ENCODE results near the gene C1orf50. TPM values are rescaled to one million over a fixed set of nuclear protein-coding genes. Genes with fewer than 3 reads are reported as not detected.

C1orf50 gene
- total RNA-seq, 1 donor from 2014 or later: 13.1 TPM

DNA sequence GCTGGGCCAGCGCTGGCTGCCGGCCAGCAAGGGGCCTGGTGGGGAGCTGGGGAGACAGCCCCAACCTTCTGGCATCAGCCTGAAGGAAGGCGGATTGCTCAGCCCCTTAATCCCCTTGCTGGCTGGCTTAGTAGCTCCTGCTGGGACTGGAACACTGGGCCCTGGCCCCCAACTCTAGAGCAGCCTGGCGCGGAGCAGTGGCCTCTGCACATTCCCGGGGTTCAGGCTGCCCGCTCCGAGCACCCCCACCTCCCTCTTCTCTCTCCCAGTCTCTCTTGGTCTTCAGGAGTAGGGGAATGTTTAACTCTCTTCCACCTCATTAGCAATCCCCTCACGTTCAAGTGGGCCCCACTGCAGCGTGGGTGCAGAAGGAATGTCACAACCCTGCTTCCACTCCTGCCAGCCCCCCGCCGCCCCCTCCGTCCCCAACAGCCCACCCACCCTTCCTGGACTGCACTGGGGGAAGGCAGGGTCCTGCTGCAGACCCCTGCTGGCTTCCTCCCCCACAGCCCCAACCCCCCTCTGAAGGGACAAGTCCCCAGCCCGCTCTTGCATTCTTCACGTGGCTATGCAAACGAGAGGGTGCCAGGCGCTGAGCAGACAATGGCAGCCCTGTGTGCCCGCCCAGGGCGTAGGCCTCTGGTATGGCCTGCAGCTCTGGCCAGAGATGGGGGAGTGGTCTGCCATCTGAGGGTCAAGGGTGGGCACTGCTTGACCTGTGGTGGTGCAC, 26.0 kb upstream of the C1orf50 start:
- CTCF ChIA-PET: no interaction called here
- intact Hi-C loops (cut with micrococcal nuclease): no loop called here
- Mint-ChIP-seq H3K36me3 (ENCODE audit: low read depth) (peaks cover 5% of the 10 kb centered on the region), H3K27me3 (no peaks in the 10 kb centered on the region), H3K27ac (no peak overlapping the region), H3K9me3 (no peaks in the 10 kb centered on the region), H3K4me1 (peaks cover 16% of the 10 kb centered on the region), H3K4me3 (no peak overlapping the region)
- TF ChIP-seq, protein P1, sequence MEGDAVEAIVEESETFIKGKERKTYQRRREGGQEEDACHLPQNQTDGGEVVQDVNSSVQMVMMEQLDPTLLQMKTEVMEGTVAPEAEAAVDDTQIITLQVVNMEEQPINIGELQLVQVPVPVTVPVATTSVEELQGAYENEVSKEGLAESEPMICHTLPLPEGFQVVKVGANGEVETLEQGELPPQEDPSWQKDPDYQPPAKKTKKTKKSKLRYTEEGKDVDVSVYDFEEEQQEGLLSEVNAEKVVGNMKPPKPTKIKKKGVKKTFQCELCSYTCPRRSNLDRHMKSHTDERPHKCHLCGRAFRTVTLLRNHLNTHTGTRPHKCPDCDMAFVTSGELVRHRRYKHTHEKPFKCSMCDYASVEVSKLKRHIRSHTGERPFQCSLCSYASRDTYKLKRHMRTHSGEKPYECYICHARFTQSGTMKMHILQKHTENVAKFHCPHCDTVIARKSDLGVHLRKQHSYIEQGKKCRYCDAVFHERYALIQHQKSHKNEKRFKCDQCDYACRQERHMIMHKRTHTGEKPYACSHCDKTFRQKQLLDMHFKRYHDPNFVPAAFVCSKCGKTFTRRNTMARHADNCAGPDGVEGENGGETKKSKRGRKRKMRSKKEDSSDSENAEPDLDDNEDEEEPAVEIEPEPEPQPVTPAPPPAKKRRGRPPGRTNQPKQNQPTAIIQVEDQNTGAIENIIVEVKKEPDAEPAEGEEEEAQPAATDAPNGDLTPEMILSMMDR (IDR thresholded peaks at IDR 0.05): no peak
- ATAC-seq (ENCODE audit: low read depth) (no peak), DNase-seq (no peak)
- POLR2A ChIA-PET: no interaction called here

DNA sequence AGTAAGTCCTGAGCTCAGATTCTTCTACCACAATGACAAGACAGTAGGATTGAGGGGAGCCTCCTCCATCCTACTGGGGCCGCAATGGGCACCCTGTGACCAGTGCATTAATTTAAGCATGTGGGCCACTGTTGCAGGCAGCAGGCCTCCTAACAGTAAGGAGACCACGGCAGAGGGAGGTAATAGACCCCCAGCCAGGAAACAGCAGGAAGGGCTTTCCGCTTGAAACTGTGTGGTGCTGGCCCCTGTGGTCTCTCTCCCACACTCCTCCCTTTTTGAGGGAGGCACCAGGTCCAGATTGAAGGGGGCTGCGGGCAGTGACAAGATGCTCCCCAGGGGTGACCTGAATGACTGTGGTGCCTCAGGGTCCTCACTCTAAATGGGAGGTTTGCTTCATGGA, 25.3 kb upstream of the C1orf50 start:
- no peak overlapping the region for H3K27ac Mint-ChIP-seq
- peaks cover 10% of the 10 kb centered on the region for H3K4me1 Mint-ChIP-seq
- TF ChIP-seq, protein P1 (IDR thresholded peaks at IDR 0.05): no peak
- ATAC-seq (ENCODE audit: low read depth) (no peak), DNase-seq (no peak)
- no peaks in the 10 kb centered on the region for H3K9me3 Mint-ChIP-seq
- no peak overlapping the region for H3K4me3 Mint-ChIP-seq
- ChIA-PET CTCF (no interaction called here), POLR2A (no interaction called here)
- H3K27me3 Mint-ChIP-seq: no peaks in the 10 kb centered on the region
- H3K36me3 Mint-ChIP-seq (ENCODE audit: low read depth): peaks cover 12% of the 10 kb centered on the region
- intact Hi-C loops (cut with micrococcal nuclease): no loop called here

DNA sequence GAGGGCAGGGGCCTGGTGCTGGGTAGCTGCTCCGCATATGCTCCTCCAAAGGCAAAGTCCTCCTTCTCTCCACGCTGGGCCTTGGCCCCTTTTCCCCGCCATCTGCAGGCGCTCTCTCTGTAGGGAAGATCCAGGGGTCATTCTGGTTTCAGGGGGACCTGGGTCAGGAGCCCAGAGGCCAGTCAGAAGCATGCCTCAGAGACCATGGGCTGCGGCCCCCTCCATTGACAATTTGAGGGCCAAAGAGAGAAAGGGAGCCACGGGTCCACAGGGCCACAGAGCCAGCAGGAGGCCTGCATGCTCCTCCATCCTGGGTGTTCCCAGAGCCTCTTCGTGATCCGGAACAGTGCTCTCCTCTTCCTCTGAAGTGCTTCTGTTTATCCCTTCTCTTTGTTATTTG, 24.9 kb upstream of the C1orf50 start:
- H3K27ac Mint-ChIP-seq: no peak overlapping the region
- H3K27me3 Mint-ChIP-seq: no peaks in the 10 kb centered on the region
- ATAC-seq (ENCODE audit: low read depth) (no peak), DNase-seq (no peak)
- H3K4me3 Mint-ChIP-seq: no peak overlapping the region
- peaks cover 16% of the 10 kb centered on the region for H3K36me3 Mint-ChIP-seq (ENCODE audit: low read depth)
- ChIA-PET CTCF (no interaction called here), POLR2A (no interaction called here)
- H3K4me1 Mint-ChIP-seq: peaks cover 6% of the 10 kb centered on the region
- TF ChIP-seq, protein P1 (IDR thresholded peaks at IDR 0.05): no peak
- intact Hi-C loops (cut with micrococcal nuclease): no loop called here
- no peaks in the 10 kb centered on the region for H3K9me3 Mint-ChIP-seq

DNA sequence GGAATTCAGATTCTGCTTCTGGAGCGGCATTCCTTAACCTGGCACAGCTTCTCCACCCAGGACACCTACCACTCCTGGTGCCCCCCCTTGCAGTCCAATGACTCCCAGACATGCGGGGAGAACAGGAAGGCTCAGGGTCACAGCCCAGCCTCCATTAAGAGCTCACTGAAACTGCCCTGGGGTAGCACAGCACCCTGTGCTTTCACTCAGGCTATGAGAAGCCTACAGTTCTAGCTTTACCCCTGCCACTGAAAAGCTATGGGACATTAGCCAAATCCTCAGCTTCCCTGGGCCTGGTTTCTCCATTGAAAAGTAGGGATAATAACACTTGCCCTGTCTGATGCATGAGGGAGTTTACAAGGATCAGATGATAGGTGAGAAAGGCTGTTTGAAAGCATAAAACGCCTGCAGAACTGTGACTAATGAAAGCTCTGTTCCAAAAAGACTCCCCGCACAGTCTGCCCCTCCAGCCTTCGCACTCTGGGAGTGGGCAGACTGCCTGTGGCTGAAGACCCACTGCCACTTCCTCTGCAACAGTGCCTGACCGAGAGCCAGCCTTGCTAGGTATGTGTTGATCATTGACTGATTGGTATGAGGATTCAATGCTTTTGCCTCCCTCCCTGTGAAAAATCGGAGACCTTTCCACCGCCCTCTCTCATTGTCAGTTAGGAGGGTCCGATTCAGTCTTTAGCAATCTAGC, 24.3 kb upstream of the C1orf50 start:
- ATAC-seq (ENCODE audit: low read depth) (no peak), DNase-seq (no peak)
- Mint-ChIP-seq H3K27me3 (no peaks in the 10 kb centered on the region), H3K36me3 (ENCODE audit: low read depth) (peaks cover 19% of the 10 kb centered on the region), H3K27ac (no peak overlapping the region), H3K9me3 (no peaks in the 10 kb centered on the region), H3K4me1 (no peaks in the 10 kb centered on the region), H3K4me3 (no peak overlapping the region)
- intact Hi-C loops (cut with micrococcal nuclease): no loop called here
- TF ChIP-seq, protein P1 (IDR thresholded peaks at IDR 0.05): no peak
- ChIA-PET POLR2A (no interaction called here), CTCF (no interaction called here)

DNA sequence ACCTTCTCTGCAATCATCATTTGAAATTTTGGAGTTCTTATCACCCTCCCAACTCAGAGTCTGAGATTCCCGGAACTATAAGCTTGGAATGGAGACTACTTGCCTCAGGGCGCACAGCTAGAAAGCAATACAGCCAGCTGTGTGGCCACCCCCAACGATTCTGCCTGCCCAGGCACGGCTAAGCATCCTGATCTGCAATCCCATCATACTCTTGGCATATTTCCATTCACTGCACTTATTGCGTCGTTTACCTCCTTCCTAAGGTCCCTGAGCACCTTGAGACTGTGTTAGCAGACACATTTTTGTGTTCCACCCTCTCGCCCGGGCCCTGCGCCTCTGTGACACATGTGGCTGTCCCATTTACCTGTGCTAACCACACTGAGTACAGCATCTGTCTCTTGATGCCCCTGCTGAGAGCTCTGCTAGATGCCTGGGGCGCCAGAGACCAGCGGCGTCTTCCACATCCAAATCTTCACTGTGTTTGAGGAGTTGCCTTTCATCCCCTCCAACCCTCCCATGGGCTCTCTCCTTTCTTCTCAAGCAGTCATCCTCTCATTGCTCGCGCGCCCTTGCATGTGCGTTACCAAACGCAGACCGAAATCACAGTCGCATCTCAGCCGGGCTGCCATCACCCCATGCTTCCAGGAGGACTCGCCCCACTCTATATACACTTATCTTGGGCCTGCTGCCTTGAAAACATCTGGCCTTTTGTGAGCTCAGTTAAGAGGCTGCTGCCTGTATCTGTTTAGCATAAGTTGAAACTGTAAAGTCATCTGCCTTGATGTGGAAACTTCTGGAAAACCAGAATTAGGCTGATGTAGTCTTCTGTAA, 23.5 kb upstream of the C1orf50 start:
- intact Hi-C loops (cut with micrococcal nuclease): no loop called here
- DNase-seq (no peak), ATAC-seq (ENCODE audit: low read depth) (no peak)
- POLR2A ChIA-PET: interaction anchor here (0.6 kb wide), 1 partner anchor 47 kb away, joined by 4 read pairs; no protein-coding TSS in a partner anchor
- no peaks in the 10 kb centered on the region for H3K4me1 Mint-ChIP-seq
- peaks cover 27% of the 10 kb centered on the region for H3K36me3 Mint-ChIP-seq (ENCODE audit: low read depth)
- H3K4me3 Mint-ChIP-seq: no peak overlapping the region
- H3K27me3 Mint-ChIP-seq: no peaks in the 10 kb centered on the region
- CTCF ChIA-PET: no interaction called here
- TF ChIP-seq, protein P1 (IDR thresholded peaks at IDR 0.05): no peak
- H3K9me3 Mint-ChIP-seq: no peaks in the 10 kb centered on the region
- no peak overlapping the region for H3K27ac Mint-ChIP-seq
